ENCODE results near the gene CAVIN3. TPM values are rescaled to one million over a fixed set of nuclear protein-coding genes. Genes with fewer than 3 reads are reported as not detected.

CAVIN3 gene
- total and polyA plus RNA-seq, 10 of the 15 experiments (the other 5 are each of a cell fraction or from before 2014, with no cell fraction given) = 0.05 to 13.9 (median 4.5) TPM

DNA sequence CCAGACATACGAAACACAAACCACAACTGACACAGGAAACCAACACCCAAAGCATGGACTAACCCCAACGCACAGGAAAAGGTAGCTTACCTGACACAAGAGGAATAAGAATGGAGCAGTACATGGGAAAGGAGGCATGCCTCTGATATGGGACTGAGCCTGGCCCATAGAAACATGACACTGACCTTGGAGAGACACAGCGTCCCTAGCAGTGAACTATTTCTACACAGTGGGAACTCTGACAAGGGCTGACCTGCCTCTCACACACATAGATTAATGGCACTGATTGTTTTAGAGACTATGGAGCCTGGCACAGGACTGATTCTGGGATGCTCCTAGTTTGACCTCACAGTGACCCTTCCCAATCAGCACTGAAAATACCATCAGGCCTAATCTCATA is 48.7 kb downstream of the CAVIN3 start (continued):
- TF ChIP-seq, protein P1, sequence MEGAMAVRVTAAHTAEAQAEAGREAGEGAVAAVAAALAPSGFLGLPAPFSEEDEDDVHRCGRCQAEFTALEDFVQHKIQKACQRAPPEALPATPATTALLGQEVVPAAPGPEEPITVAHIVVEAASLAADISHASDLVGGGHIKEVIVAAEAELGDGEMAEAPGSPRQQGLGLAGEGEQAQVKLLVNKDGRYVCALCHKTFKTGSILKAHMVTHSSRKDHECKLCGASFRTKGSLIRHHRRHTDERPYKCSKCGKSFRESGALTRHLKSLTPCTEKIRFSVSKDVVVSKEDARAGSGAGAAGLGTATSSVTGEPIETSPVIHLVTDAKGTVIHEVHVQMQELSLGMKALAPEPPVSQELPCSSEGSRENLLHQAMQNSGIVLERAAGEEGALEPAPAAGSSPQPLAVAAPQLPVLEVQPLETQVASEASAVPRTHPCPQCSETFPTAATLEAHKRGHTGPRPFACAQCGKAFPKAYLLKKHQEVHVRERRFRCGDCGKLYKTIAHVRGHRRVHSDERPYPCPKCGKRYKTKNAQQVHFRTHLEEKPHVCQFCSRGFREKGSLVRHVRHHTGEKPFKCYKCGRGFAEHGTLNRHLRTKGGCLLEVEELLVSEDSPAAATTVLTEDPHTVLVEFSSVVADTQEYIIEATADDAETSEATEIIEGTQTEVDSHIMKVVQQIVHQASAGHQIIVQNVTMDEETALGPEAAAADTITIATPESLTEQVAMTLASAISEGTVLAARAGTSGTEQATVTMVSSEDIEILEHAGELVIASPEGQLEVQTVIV (IDR thresholded peaks at IDR 0.05; ENCODE audit: borderline replicate concordance, partially characterized antibody) = no peak
- no peak for TF ChIP-seq ZNF217 (IDR thresholded peaks at IDR 0.05)
- TF ChIP-seq KDM1A (IDR thresholded peaks at IDR 0.05; ENCODE audit: borderline replicate concordance) = no peak

DNA sequence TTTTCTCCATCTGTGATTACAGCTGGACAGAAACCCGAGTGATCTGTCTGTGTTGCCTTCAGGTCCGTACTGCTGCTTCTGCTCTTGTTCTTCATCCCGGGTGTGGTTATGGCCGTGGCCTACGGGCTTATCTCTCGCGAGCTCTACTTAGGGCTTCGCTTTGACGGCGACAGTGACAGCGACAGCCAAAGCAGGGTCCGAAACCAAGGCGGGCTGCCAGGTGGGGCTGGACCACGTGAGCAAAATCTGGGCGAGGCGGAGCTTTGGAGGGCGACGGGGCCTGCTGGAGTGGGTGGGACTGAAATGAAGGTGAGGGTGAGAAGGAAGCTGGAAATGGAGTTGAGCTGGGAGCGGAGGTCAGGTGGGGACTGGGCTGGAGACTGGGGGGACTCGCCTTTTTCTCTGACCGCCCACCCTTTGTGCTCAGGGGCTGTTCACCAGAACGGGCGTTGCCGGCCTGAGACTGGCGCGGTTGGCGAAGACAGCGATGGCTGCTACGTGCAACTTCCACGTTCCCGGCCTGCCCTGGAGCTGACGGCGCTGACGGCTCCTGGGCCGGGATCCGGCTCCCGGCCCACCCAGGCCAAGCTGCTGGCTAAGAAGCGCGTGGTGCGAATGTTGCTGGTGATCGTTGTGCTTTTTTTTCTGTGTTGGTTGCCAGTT is 49.6 kb downstream of the CAVIN3 start:
- Histone ChIP-seq H3K9me3 (replicated peaks; ENCODE audit: control insufficient read depth, insufficient read depth, low read length) (no peaks in the 10 kb centered on the region), H3K36me3 (ENCODE audit: control insufficient read depth in 2 of 2, insufficient read depth in 2 of 2, low read length in 1 of 2) (no peaks in the 10 kb centered on the region), H3K4me2 (ENCODE audit: control insufficient read depth, insufficient read depth) (no peak overlapping the region), H4K20me1 (ENCODE audit: control insufficient read depth, insufficient read depth) (no peaks in the 10 kb centered on the region), H3K9ac (ENCODE audit: control insufficient read depth, insufficient read depth, low read length) (no peak overlapping the region), H3K27me3 (replicated peaks in 1 of 2; ENCODE audit: control insufficient read depth in 2 of 2, insufficient read depth in 2 of 2, low read length in 1 of 2) (no peaks in the 10 kb centered on the region; a peak in 1 of 4 replicates), H3K27ac (ENCODE audit: control insufficient read depth, insufficient read depth) (no peak overlapping the region), H2AFZ (ENCODE audit: control insufficient read depth, low read depth, low read length) (no peak overlapping the region), H3K4me3 (no peak overlapping the region), H3K79me2 (ENCODE audit: control insufficient read depth, insufficient read depth, low read length) (no peaks in the 10 kb centered on the region), H3K4me1 (ENCODE audit: control insufficient read depth, insufficient read depth, low read length) (no peaks in the 10 kb centered on the region)
- POLR2A ChIA-PET = interaction anchor here (0.6 kb wide), 1 partner anchor 89 kb away, joined by 3 read pairs; no protein-coding TSS in a partner anchor
- in situ Hi-C loops (cut with MboI) = no loop called here
- RAD21 ChIA-PET (ENCODE audit: unreplicated experiment) = no interaction called here
- TF ChIP-seq RCOR1 (conservative IDR thresholded peaks at IDR 0.05; ENCODE audit: low read depth, low read length) (no peak), MTA3 (IDR thresholded peaks at IDR 0.05; ENCODE audit: borderline replicate concordance, low read length) (no peak), CHD1 (IDR thresholded peaks at IDR 0.05; ENCODE audit: low read depth, low read length) (no peak), STAT1 (conservative IDR thresholded peaks at IDR 0.05) (no peak), KAT2A (conservative IDR thresholded peaks at IDR 0.05; ENCODE audit: control insufficient read depth, low read depth, low read length) (no peak)
- TF ChIP-seq, protein P2, sequence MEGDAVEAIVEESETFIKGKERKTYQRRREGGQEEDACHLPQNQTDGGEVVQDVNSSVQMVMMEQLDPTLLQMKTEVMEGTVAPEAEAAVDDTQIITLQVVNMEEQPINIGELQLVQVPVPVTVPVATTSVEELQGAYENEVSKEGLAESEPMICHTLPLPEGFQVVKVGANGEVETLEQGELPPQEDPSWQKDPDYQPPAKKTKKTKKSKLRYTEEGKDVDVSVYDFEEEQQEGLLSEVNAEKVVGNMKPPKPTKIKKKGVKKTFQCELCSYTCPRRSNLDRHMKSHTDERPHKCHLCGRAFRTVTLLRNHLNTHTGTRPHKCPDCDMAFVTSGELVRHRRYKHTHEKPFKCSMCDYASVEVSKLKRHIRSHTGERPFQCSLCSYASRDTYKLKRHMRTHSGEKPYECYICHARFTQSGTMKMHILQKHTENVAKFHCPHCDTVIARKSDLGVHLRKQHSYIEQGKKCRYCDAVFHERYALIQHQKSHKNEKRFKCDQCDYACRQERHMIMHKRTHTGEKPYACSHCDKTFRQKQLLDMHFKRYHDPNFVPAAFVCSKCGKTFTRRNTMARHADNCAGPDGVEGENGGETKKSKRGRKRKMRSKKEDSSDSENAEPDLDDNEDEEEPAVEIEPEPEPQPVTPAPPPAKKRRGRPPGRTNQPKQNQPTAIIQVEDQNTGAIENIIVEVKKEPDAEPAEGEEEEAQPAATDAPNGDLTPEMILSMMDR (IDR thresholded peaks at IDR 0.05 in 2 of 3, conservative IDR thresholded peaks at IDR 0.05 in 1 of 3; ENCODE audit: control insufficient read depth in 2 of 3, extremely low read depth in 1 of 3, insufficient read depth in 1 of 3, low read depth in 3 of 3, low read length in 3 of 3) = no peak
- intact Hi-C loops (cut with micrococcal nuclease; ENCODE audit: unreplicated experiment) = no loop called here
- DNase-seq (ENCODE audit: low read depth, low spot score) (no peak), ATAC-seq (no peak), FAIRE-seq (no peak)
- CTCF ChIA-PET = interaction anchor here (1.0 kb wide), 1 partner anchor 83 kb away, joined by 3 read pairs; no protein-coding TSS in a partner anchor
- 61% methylated on average over 34 of the region's 41 CpGs for WGBS (ENCODE audit: insufficient coverage, insufficient replicate concordance, low lambda C conversion rate, missing lambda C conversion rate)
- SMC1A ChIA-PET (ENCODE audit: uncharacterized antibody, unreplicated experiment) = interaction anchor here (0.8 kb wide), 1 partner anchor 442 kb away, joined by 3 read pairs; no protein-coding TSS in a partner anchor
- BruUV-seq (replicated peaks) = no TSS peak
